ENCODE measurements around the gene CHST1.

Gene CHST1

GRCh38 chr11:45643598-45644260 is 21.7 kb downstream of the CHST1 start:
- DNase-seq: no peak

DNA sequence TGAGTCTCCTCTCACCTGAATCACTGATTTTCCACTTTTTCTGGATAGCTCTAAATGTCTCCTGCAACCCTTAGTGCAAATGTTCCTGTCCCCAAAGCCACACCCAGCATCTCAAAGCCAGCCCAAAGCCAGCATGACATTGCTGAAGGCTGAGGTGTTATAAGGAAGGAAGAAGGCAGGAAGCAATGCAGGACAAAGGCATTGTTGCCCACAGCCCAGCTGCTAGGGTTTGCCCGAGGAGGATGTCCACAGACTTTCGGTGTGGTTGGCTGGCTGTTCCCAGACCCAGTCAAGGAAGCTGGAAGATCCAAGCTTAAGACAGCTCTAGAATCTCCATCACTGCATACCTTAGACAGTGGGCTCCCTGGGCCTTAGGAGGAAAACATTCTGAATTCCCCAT is 23.5 kb downstream of the CHST1 start:
- DNase-seq: no peak

GRCh38 chr11:45638051-45638450 is 27.4 kb downstream of the CHST1 start:
- no peak for DNase-seq

- DNase-seq: no peak
Measured at GRCh38 chr11:45635907-45636306, 29.5 kb downstream of the CHST1 start.

DNA sequence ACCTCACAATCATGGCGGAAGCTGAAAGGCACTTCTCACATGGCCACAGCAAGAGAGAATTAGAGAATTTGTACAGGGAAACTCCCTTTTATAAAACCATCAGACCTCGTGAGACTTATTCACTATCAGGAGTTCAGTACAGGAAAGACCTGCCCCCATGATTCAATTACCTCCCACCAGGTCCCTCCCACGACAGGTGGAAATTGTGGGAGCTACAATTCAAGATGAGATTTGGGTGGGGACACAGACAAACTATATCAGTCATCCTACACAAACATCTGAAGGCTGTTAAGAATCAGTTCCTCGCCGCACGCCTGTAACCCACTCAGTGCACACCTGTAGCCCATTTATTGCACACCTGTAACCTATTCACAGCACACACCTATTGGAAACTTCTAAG is 39.8 kb downstream of the CHST1 start:
- no peak for DNase-seq

- no peak for DNase-seq
Measured at GRCh38 chr11:45624095-45624494, 41.3 kb downstream of the CHST1 start.

- DNase-seq: no peak
Measured at GRCh38 chr11:45622861-45623260, 42.6 kb downstream of the CHST1 start.

DNA sequence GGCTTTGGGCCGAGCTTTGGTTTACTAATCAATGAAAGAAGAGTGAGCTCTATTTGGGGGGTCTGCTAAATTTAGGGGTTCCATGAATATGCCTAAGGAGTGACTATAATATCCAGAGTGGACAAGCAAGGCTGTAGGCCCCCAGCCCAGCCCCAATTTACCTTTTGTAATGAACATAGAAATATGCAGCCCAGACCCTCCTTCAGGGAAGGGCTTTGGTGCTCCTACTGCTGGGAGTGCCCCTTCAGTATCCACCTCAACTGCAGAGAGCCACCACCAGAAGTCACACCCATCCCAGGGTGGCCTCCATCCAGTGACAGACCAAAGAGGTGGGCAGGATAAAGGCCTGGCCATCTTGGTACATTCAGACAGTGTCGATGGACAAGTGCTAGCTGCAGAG is 43.1 kb downstream of the CHST1 start:
- DNase-seq: no peak

DNA sequence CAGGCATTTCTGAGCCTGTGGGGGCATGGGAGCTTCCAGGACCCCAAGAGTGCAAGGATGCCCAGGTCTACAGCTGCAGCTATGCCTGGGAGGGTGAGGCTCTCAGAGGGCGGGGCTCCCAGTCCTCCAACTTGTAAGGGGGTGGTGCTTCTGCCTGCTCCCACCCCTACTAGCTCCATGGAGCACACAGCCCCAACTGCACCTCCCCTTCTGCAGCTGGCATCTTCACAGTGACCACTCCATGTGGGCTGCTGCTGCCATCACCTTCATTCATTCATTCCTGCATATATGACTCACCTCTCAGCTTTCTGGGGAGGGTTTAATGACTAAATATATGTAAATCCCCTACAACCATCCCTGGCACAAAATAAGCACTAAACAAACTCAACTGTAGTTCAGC is 43.8 kb downstream of the CHST1 start:
- no peak for DNase-seq

- DNase-seq: no peak
Measured at GRCh38 chr11:45620243-45620642, 45.2 kb downstream of the CHST1 start.

- DNase-seq: no peak
Measured at GRCh38 chr11:45618897-45619296, 46.5 kb downstream of the CHST1 start.

GRCh38 chr11:45617871-45618601 is 47.4 kb downstream of the CHST1 start:
- no peak for DNase-seq

DNA sequence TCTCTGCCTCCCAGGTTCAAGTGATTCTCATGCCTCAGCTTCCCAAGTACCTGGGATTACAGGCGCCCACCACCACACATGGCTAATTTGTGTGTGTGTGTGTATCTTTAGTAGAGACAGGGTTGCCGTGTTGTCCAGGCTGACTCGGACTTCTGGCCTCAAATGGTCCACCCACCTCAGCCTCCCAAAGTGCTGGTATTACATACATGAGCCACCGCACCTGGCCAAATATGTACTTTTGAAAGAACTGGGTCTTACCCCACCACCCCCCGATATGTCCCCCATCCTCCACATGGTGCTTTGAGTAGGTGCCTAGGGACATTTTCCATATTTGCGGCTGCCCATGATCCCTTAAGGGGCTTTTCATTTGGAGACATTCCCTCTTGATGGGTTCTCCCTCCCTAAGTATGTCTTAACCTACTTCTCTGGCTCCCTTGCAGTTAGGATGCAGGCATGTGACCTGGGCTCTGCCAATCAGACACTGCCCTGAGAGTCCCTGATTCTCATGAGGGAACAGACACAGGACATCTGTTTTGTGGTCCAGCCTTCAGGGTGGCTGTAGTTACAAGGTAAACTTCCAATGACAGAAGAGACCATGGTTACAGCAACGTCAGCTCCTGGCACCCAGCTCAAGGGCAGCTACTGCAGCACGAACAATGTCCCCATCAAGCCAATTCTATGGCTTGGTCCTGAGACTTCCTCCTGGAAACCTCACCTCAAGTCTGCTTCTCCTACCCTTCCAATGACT is 48.4 kb downstream of the CHST1 start:
- no peak for DNase-seq

DNA sequence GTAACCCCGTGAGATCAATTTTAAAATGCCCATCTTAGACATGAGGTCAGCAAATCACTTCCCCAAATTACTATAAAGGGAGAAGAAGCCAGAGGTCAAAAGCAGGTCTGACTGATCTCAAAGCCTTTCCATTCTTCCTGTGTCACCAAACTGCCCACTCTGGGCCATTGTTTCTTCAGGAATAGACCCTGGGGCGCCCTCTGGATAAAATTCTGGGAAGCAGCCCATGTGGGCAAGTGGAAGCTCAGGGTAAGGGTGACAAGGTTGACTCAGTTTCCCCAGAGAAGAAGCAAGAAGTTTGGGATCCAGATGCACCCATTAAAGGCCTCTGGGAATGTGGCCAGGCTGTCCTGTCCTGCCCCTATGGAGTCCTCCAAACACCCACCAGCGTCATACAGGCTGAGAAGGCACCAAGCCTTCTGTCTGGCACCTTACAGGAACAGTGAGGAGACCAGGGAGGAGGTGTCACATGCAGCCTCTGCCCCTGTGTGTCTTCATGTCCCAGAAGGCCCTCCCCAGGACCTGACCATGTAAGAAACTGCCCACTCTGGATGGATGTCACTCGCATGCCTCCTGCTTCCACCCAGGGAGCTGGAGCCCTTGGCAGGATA is 50.1 kb downstream of the CHST1 start:
- no peak for DNase-seq

DNA sequence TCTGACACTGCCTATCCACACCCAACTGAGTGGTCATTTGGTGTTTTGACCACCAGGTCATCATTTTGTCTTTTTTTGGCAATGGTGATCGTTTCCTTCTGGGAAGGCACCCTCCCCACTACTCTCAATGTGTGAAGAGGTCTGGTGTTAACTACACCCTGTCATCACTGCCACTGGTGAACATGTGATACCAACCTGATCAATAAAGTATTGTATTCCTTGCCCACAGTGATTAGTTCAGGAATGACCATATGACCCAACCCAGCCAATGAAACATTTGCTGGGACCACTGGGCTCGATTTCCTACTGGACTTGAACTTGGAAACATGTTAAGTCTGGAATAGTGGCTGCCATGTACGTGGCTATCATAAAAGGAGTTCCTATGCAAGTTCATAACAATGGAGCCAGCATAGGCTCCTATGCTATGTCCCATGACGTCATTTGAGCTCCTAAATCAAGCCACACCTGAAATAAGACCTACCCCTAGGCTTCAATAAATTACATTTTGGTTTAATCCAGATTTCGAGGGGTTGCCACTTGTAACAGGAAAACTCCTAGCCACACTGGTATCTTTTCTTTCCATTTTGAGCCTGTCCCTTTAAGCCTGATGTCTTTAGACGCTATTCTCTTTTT is 51.1 kb downstream of the CHST1 start:
- DNase-seq: no peak

GRCh38 chr11:45610627-45611026 is 54.8 kb downstream of the CHST1 start:
- no peak for DNase-seq

DNA sequence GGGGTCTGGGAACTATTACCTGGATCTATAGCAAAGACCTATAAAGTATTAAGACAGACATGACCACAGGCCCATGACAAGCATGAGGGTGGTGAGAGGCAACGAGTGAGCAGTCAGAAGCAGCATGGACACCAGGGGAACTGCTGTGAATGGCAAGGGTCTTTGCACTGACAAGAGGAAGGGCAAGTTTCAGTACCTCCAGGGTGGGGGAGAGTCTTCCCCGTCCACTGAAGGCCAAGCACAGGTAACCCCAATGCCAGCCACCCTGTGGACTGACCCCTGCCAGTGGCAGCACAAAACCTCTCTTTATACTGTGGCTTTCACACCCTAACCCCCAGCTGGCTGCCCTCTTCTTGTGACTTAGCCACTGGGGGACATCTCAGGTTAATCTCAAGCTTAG is 55.5 kb downstream of the CHST1 start:
- DNase-seq: no peak

- no peak for DNase-seq
Measured at GRCh38 chr11:45609337-45609736, 56.1 kb downstream of the CHST1 start.

DNA sequence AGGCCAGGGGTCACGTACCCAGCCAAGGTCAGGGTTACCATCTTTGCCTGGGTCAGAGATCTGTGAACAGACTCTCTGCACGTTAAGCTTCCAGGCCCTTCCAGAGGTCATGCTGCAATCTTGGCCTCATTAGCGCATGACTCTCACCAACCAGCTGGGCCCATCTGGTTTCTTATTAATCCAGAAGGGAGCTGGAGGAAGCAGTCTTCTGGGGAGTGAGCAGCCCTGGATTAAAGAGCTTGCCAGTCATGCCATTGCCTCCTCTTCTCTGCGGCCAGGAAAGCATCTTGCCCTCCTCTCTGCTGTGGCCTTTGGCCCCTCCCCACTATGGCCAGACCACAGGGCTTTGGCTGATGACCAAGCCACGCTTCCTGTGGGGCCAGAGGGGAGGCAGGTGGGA is 57.4 kb downstream of the CHST1 start:
- DNase-seq: no peak

GRCh38 chr11:45606514-45607281 is 58.7 kb downstream of the CHST1 start:
- peak; percentile 17 for DNase-seq

GRCh38 chr11:45605051-45605450 is 60.4 kb downstream of the CHST1 start:
- no peak for DNase-seq

GRCh38 chr11:45603946-45604682 is 61.3 kb downstream of the CHST1 start:
- DNase-seq: no peak
